ENCODE results near the gene ARSG. TPM values are rescaled to one million over a fixed set of nuclear protein-coding genes. Genes with fewer than 3 reads are reported as not detected.
A peak's percentile ranks its signal among the peaks of the same experiment; 100 is the strongest.

The ARSG gene
- total and polyA plus RNA-seq, 2 of the 13 experiments (the other 11 are each of a cell fraction or from before 2014, with no cell fraction given): 3.7 to 15.2 TPM

DNA sequence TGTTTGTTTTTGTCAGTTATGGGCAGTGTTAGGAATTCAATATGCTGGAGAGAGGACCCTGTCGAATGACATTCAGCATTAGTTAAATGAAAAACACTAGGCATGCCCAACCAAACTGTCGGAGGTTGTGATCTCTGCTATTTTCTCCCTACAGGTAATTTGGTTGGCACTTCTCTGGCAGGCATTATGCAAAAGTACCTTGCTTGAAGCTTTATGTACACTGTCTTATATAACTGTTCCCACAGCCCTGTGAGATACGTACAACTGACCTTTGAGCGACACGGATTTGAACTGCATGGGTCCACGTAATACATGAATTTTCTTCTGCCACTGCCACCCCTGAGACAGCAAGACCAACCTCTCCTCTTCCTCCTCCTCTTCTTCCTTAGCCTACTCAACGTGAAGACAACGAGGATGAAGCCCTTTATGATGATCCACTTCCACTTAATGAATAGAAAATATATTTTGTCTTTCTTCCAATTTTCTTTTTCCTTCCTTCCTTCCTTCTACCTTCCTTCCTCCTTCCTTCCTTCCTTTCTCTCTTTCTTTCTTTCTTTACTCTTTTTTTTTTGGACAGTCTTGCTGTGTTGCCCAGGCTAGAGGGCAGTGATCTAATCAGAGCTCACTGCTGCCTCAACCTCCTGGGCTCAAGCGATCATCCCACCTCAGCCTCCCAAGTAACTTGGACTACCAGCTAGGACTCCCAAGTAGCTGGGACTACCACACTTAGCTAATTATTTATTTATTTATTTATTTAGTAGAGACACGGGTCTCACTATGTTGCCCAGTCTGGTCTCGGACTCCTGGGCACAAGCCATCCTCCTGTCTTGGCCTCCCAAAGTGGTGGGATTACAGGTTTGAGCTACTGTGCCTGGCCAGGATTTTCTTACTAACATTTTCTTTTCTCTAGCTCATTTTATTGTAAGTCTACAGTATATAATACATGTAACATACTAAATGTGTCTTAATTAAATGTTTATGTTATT is 88.7 kb downstream of the ARSG start (continued):
- TF ChIP-seq, protein P1, sequence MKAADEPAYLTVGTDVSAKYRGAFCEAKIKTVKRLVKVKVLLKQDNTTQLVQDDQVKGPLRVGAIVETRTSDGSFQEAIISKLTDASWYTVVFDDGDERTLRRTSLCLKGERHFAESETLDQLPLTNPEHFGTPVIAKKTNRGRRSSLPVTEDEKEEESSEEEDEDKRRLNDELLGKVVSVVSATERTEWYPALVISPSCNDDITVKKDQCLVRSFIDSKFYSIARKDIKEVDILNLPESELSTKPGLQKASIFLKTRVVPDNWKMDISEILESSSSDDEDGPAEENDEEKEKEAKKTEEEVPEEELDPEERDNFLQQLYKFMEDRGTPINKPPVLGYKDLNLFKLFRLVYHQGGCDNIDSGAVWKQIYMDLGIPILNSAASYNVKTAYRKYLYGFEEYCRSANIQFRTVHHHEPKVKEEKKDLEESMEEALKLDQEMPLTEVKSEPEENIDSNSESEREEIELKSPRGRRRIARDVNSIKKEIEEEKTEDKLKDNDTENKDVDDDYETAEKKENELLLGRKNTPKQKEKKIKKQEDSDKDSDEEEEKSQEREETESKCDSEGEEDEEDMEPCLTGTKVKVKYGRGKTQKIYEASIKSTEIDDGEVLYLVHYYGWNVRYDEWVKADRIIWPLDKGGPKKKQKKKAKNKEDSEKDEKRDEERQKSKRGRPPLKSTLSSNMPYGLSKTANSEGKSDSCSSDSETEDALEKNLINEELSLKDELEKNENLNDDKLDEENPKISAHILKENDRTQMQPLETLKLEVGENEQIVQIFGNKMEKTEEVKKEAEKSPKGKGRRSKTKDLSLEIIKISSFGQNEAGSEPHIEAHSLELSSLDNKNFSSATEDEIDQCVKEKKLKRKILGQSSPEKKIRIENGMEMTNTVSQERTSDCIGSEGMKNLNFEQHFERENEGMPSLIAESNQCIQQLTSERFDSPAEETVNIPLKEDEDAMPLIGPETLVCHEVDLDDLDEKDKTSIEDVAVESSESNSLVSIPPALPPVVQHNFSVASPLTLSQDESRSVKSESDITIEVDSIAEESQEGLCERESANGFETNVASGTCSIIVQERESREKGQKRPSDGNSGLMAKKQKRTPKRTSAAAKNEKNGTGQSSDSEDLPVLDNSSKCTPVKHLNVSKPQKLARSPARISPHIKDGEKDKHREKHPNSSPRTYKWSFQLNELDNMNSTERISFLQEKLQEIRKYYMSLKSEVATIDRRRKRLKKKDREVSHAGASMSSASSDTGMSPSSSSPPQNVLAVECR (CRISPR knock-in tag; IDR thresholded peaks at IDR 0.05; ENCODE audit: borderline replicate concordance): peak; percentile 31; the same call in 1 of the 2 replicates
- TF ChIP-seq, protein P2, sequence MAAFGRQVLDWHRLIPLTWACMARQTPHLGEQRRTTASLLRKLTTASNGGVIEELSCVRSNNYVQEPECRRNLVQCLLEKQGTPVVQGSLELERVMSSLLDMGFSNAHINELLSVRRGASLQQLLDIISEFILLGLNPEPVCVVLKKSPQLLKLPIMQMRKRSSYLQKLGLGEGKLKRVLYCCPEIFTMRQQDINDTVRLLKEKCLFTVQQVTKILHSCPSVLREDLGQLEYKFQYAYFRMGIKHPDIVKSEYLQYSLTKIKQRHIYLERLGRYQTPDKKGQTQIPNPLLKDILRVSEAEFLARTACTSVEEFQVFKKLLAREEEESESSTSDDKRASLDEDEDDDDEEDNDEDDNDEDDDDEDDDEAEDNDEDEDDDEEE (CRISPR knock-in tag; IDR thresholded peaks at IDR 0.05): no peak
- TF ChIP-seq ZFX (CRISPR knock-in tag; IDR thresholded peaks at IDR 0.05; ENCODE audit: low read depth): 0 out of 2 replicates have a peak, but pooled peaks have one; percentile 36
- TF ChIP-seq, protein P3, sequence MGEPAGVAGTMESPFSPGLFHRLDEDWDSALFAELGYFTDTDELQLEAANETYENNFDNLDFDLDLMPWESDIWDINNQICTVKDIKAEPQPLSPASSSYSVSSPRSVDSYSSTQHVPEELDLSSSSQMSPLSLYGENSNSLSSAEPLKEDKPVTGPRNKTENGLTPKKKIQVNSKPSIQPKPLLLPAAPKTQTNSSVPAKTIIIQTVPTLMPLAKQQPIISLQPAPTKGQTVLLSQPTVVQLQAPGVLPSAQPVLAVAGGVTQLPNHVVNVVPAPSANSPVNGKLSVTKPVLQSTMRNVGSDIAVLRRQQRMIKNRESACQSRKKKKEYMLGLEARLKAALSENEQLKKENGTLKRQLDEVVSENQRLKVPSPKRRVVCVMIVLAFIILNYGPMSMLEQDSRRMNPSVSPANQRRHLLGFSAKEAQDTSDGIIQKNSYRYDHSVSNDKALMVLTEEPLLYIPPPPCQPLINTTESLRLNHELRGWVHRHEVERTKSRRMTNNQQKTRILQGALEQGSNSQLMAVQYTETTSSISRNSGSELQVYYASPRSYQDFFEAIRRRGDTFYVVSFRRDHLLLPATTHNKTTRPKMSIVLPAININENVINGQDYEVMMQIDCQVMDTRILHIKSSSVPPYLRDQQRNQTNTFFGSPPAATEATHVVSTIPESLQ (CRISPR knock-in tag; conservative IDR thresholded peaks at IDR 0.05): 0 out of 2 replicates have a peak, but pooled peaks have one; percentile 57
- TF ChIP-seq ZNF256 (CRISPR knock-in tag; conservative IDR thresholded peaks at IDR 0.05): no peak
- TF ChIP-seq, protein P4, sequence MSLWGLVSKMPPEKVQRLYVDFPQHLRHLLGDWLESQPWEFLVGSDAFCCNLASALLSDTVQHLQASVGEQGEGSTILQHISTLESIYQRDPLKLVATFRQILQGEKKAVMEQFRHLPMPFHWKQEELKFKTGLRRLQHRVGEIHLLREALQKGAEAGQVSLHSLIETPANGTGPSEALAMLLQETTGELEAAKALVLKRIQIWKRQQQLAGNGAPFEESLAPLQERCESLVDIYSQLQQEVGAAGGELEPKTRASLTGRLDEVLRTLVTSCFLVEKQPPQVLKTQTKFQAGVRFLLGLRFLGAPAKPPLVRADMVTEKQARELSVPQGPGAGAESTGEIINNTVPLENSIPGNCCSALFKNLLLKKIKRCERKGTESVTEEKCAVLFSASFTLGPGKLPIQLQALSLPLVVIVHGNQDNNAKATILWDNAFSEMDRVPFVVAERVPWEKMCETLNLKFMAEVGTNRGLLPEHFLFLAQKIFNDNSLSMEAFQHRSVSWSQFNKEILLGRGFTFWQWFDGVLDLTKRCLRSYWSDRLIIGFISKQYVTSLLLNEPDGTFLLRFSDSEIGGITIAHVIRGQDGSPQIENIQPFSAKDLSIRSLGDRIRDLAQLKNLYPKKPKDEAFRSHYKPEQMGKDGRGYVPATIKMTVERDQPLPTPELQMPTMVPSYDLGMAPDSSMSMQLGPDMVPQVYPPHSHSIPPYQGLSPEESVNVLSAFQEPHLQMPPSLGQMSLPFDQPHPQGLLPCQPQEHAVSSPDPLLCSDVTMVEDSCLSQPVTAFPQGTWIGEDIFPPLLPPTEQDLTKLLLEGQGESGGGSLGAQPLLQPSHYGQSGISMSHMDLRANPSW (CRISPR knock-in tag; IDR thresholded peaks at IDR 0.05; ENCODE audit: borderline replicate concordance): no peak
- TF ChIP-seq ZFP90 (CRISPR knock-in tag; IDR thresholded peaks at IDR 0.05; ENCODE audit: borderline replicate concordance): peak; percentile 2; the same call in 1 of the 2 replicates
- TF ChIP-seq, protein P5, sequence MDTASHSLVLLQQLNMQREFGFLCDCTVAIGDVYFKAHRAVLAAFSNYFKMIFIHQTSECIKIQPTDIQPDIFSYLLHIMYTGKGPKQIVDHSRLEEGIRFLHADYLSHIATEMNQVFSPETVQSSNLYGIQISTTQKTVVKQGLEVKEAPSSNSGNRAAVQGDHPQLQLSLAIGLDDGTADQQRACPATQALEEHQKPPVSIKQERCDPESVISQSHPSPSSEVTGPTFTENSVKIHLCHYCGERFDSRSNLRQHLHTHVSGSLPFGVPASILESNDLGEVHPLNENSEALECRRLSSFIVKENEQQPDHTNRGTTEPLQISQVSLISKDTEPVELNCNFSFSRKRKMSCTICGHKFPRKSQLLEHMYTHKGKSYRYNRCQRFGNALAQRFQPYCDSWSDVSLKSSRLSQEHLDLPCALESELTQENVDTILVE (CRISPR knock-in tag; IDR thresholded peaks at IDR 0.05): peak; percentile 74; the same call in 1 of the 2 replicates
- no peak for TF ChIP-seq KMT2B (CRISPR knock-in tag; IDR thresholded peaks at IDR 0.05)
- TF ChIP-seq CCDC6 (CRISPR knock-in tag; IDR thresholded peaks at IDR 0.05): no peak
- TF ChIP-seq SP1 (IDR thresholded peaks at IDR 0.05): peak; percentile 30; the same call in 1 of the 2 replicates
- no peak for TF ChIP-seq SP1 (CRISPR knock-in tag; IDR thresholded peaks at IDR 0.05)
- TF ChIP-seq MIER3 (CRISPR knock-in tag; IDR thresholded peaks at IDR 0.05; ENCODE audit: borderline replicate concordance): peak; percentile 88; the same call in 1 of the 2 replicates
- no peak for TF ChIP-seq ZNF20 (CRISPR knock-in tag; IDR thresholded peaks at IDR 0.05)
- TF ChIP-seq POGZ (CRISPR knock-in tag; IDR thresholded peaks at IDR 0.05): 0 out of 2 replicates have a peak, but pooled peaks have one; percentile 44
